HepG2 (cell line): ENCODE data around the gene ZNF264. TPM values are rescaled to one million over a fixed set of nuclear protein-coding genes. Genes with fewer than 3 reads are reported as not detected.

Experiments
- BRCA1 ChIP-seq: sonication (generic); formaldehyde crosslinking; IDR thresholded peaks from 2 replicates; pipeline ENCODE4 v1.4.0; 2020; ENCODE audit warnings: missing genetic modification reagents
- CBX2 ChIP-seq, 2 experiments: fragments of 200-600 bp in 1 of 2; sonication (generic); formaldehyde crosslinking in 1 of 2; IDR thresholded peaks; 2 replicates each; pipeline versions ENCODE4 v1.7.0 to v1.8.1; 2018 to 2022; ENCODE audit warnings: low read depth in 2 of 2, low read length in 1 of 2, mild to moderate bottlenecking in 1 of 2, missing genetic modification reagents in 1 of 2
- CCDC6 ChIP-seq: sonication (generic); formaldehyde crosslinking; IDR thresholded peaks from 2 replicates; pipeline ENCODE4 v1.8.1; 2022; ENCODE audit warnings: mild to moderate bottlenecking, missing genetic modification reagents, moderate library complexity
- CSRNP1 ChIP-seq: sonication (generic); formaldehyde crosslinking; IDR thresholded peaks from 2 replicates; pipeline ENCODE4 v1.8.1; 2023; ENCODE audit warnings: mild to moderate bottlenecking, missing genetic modification reagents
- FLYWCH1 ChIP-seq: sonication (generic); formaldehyde crosslinking; IDR thresholded peaks from 2 replicates; pipeline ENCODE4 v1.8.1; 2023; ENCODE audit warnings: mild to moderate bottlenecking, missing genetic modification reagents
- HDAC2 ChIP-seq: sonication (generic); formaldehyde crosslinking; IDR thresholded peaks from 2 replicates; pipeline ENCODE4 v1.4.0; 2020; ENCODE audit warnings: missing genetic modification reagents
- IRF2 ChIP-seq: IDR thresholded peaks from 2 replicates; pipeline ENCODE4 v1.6.1; 2018; ENCODE audit warnings: missing genetic modification reagents, missing compliant biosample characterization
- PCBP2 ChIP-seq: fragments of 200-400 bp; formaldehyde crosslinking; optimal IDR thresholded peaks from 2 replicates; pipeline ENCODE3; 2018; ENCODE audit warnings: low read length, low read depth; ENCODE audit not compliant: poor library complexity, severe bottlenecking
- SAFB2 ChIP-seq: sonication (generic); formaldehyde crosslinking; IDR thresholded peaks from 2 replicates; pipeline ENCODE4 v1.5.1; 2020; ENCODE audit warnings: missing genetic modification reagents, low read depth, mild to moderate bottlenecking, borderline replicate concordance
- TEAD3 ChIP-seq: optimal IDR thresholded peaks from 2 replicates; pipeline ENCODE3; 2016; ENCODE audit warnings: borderline replicate concordance
- TERF1 ChIP-seq: sonication (generic); formaldehyde crosslinking; IDR thresholded peaks from 2 replicates; pipeline ENCODE4 v1.8.0; 2022; ENCODE audit warnings: mild to moderate bottlenecking, missing genetic modification reagents, moderate library complexity
- THRA ChIP-seq: sonication (generic); formaldehyde crosslinking; IDR thresholded peaks from 2 replicates; pipeline ENCODE4 v1.4.0; 2020; ENCODE audit warnings: missing genetic modification reagents, borderline replicate concordance
- TOE1 ChIP-seq: sonication (generic); formaldehyde crosslinking; IDR thresholded peaks from 2 replicates; pipeline ENCODE4 v1.4.0; 2020; ENCODE audit warnings: mild to moderate bottlenecking, missing genetic modification reagents
- ZNF407 ChIP-seq: sonication (generic); formaldehyde crosslinking; IDR thresholded peaks from one replicate; pipeline ENCODE4 v1.5.1; 2020; ENCODE audit warnings: mild to moderate bottlenecking, missing genetic modification reagents; ENCODE audit errors: not compliant biosample characterization
- ZNF567 ChIP-seq: sonication (generic); formaldehyde crosslinking; IDR thresholded peaks from 2 replicates; pipeline ENCODE4 v1.8.1; 2023; ENCODE audit warnings: mild to moderate bottlenecking, missing genetic modification reagents, borderline replicate concordance
- ZNF766 ChIP-seq: sonication (generic); formaldehyde crosslinking; IDR thresholded peaks from 2 replicates; pipeline ENCODE4 v1.5.0; 2020; ENCODE audit warnings: missing genetic modification reagents, borderline replicate concordance
- ZNF879 ChIP-seq: sonication (generic); formaldehyde crosslinking; IDR thresholded peaks from 2 replicates; pipeline ENCODE4 v1.8.1; 2023; ENCODE audit warnings: missing genetic modification reagents
- polyA plus RNA-seq, 8 experiments: library from polyadenylated mRNA; depleted of rRNA in 3 of 8; stranded (reverse) in 7 of 8; unstranded in 1 of 8; fragments of >200 nt; fragmentation: Illumina TruSeq in 4 of 8; extraction: Trizol in 4 of 8; gene quantifications; 2 replicates each; pipeline versions ENCODE4 v1.2.1 to v1.2.3, GENCODE V29; 2011 to 2016; ENCODE audit warnings: low read depth in 4 of 8, missing spikeins in 1 of 8, mixed read lengths in 1 of 8; ENCODE audit not compliant: insufficient read depth in 1 of 8
- total RNA-seq, 5 experiments: library from RNA; depleted of rRNA; stranded (reverse); fragments of >200 nt; fragmentation: Illumina TruSeq; extraction: Trizol; gene quantifications; 2 replicates each; pipeline ENCODE4 v1.2.3, GENCODE V29; 2016; ENCODE audit warnings: low read depth in 1 of 5

Gene ZNF264
- total and polyA plus RNA-seq, 2 of the 13 experiments (the other 11 are each of a cell fraction or from before 2014, with no cell fraction given): 3.5 to 17.6 TPM

- TF ChIP-seq ZNF407 (CRISPR knock-in tag) (no peak), IRF2 (peak; percentile 68; the same call in 1 of the 2 replicates), ZNF567 (CRISPR knock-in tag) (no peak), PCBP2 (no peak), ZNF879 (CRISPR knock-in tag) (no peak), CBX2 (IDR thresholded peaks at IDR 0.05; ENCODE audit: low read depth, low read length) (no peak), CBX2 (CRISPR knock-in tag; IDR thresholded peaks at IDR 0.05; ENCODE audit: low read depth) (no peak), TERF1 (no peak), FLYWCH1 (no peak), THRA (CRISPR knock-in tag) (no peak), HDAC2 (peak; percentile 56; the same call in 1 of the 2 replicates), SAFB2 (no peak), CCDC6 (CRISPR knock-in tag) (peak; percentile 49; the same call in 1 of the 2 replicates), BRCA1 (CRISPR knock-in tag) (no peak), CSRNP1 (CRISPR knock-in tag) (no peak), ZNF766 (CRISPR knock-in tag) (no peak), TOE1 (CRISPR knock-in tag) (no peak), TEAD3 (CRISPR knock-in tag) (peak; percentile 28)
Measured at GRCh38 chr19:57245959-57246358, 54.7 kb downstream of the ZNF264 start (continued).
